Sigmoid colon (tissue), 7 donors: Measurements from ENCODE around the gene YES1. TPM values are rescaled to one million over a fixed set of nuclear protein-coding genes. Genes with fewer than 3 reads are reported as not detected.
"Not testable (repeated sequence)": the region's sequence is repeated elsewhere in the genome, so short reads cannot be mapped to it uniquely, and the experiment has no call there.

Experiments
- DNase-seq: peaks from one replicate; pipeline ENCODE4 v3.0.0-alpha.2; 2019
- H3K27ac ChIP-seq, 4 donors: fragments of 200-600 bp; sonication (generic); one replicate each; pipeline ENCODE4 v1.5.1; 2016 to 2019; ENCODE audit warnings: mild to moderate bottlenecking in 1 of 4
- H3K27me3 ChIP-seq, 3 donors: fragments of 200-600 bp; sonication (generic); one replicate each; pipeline ENCODE4 v1.5.1; 2019; ENCODE audit warnings: mild to moderate bottlenecking in 1 of 3
- H3K36me3 ChIP-seq, 4 donors: fragments of 200-600 bp; sonication (generic); one replicate each; pipeline ENCODE4 v1.5.1; 2016 to 2019
- H3K4me1 ChIP-seq, 4 donors: fragments of 200-600 bp; sonication (generic); one replicate each; pipeline ENCODE4 v1.5.1; 2017 to 2019
- H3K4me3 ChIP-seq, 4 donors: fragments of 200-600 bp; sonication (generic); one replicate each; pipeline ENCODE4 v1.5.1; 2017 to 2019; ENCODE audit warnings: mild to moderate bottlenecking in 2 of 4, moderate library complexity in 1 of 4
- H3K9me3 ChIP-seq, 4 donors: fragments of 200-600 bp in 3 of 4; sonication (generic) in 3 of 4; one replicate each; pipeline versions ENCODE4 v1.5.1 to v1.6.1; 2013 to 2019
- CTCF ChIP-seq, 4 experiments: fragments of 450-650 bp in 3 of 4; fragments of 200-600 bp in 1 of 4; IDR thresholded peaks; one replicate each; pipeline ENCODE4 v1.5.1; 2016 to 2019; ENCODE audit warnings: antibody characterized with exemption in 4 of 4, mild to moderate bottlenecking in 3 of 4, moderate library complexity in 2 of 4
- EP300 ChIP-seq, 4 donors: sonication (generic); formaldehyde crosslinking; IDR thresholded peaks; one replicate each; pipeline ENCODE4 v1.6.1; 2017; ENCODE audit warnings: antibody characterized with exemption in 4 of 4
- POLR2A ChIP-seq, 2 donors: fragments of 450-650 bp; IDR thresholded peaks; one replicate each; pipeline ENCODE4 v1.6.1; 2016; ENCODE audit warnings: antibody characterized with exemption in 2 of 2, mild to moderate bottlenecking in 2 of 2, moderate library complexity in 2 of 2
- POLR2AphosphoS5 ChIP-seq, 4 donors: sonication (generic); formaldehyde crosslinking; IDR thresholded peaks; one replicate each; pipeline ENCODE4 v1.6.1; 2017; ENCODE audit warnings: antibody characterized with exemption in 4 of 4
- WGBS, 2 donors: extraction: QIAGEN DNeasy Blood & Tissue Kit; methylation state at CpG; one replicate each; pipeline ENCODE4 v1.1.7; 2013; 5-methylcytosine and 5-hydroxymethylcytosine counted together
- intact Hi-C: fragments of 100-400 bp; cut with DNase I; formaldehyde crosslinking; loops from one replicate; pipeline ENCODE4 v1.15.1; 2023
- polyA plus RNA-seq, 3 donors: library from polyadenylated mRNA; stranded (reverse); fragments of 200-250 nt; gene quantifications; one replicate each; pipeline ENCODE4 v1.2.3, GENCODE V29; 2013
- total RNA-seq, 4 donors: library from RNA; depleted of rRNA; stranded (reverse); fragments of >200 nt; gene quantifications; one replicate each; pipeline ENCODE4 v1.1.0, GENCODE V29; 2016
- donor health status: healthy with polysubstance abuse.
- donor health status: Bipolar disorder and iron deficiency.
- donor health status: healthy.

YES1 gene
- total and polyA plus RNA-seq, 7 donors = 27.6 to 146 (median 105) TPM

GRCh38 chr18:732371-732770 lies 79.7 kb downstream of the YES1 start:
- H3K27ac ChIP-seq = no peak overlapping the region
- peaks cover 0 to 60% (median 8%) of the 10 kb centered on the region in 4 donors for H3K36me3 ChIP-seq
- TF ChIP-seq CTCF (IDR thresholded peaks at IDR 0.05) (no peak), EP300 (IDR thresholded peaks at IDR 0.05) (no peak), POLR2AphosphoS5 (IDR thresholded peaks at IDR 0.05) (no peak), POLR2A (IDR thresholded peaks at IDR 0.05) (no peak)
- no peaks in the 10 kb centered on the region for H3K27me3 ChIP-seq
- no peaks in the 10 kb centered on the region for H3K4me1 ChIP-seq
- no peaks in the 10 kb centered on the region for H3K9me3 ChIP-seq
- no peak for DNase-seq
- H3K4me3 ChIP-seq = no peak overlapping the region
- intact Hi-C loops = no loop called here
- WGBS, 2 donors = 79 to 94% methylated on average over 3 of the region's 3 CpGs

GRCh38 chr18:731185-731584 lies 80.9 kb downstream of the YES1 start:
- DNase-seq = no peak
- H3K4me3 ChIP-seq = no peak overlapping the region
- TF ChIP-seq CTCF (IDR thresholded peaks at IDR 0.05) (no peak), EP300 (IDR thresholded peaks at IDR 0.05) (no peak), POLR2A (IDR thresholded peaks at IDR 0.05) (no peak), POLR2AphosphoS5 (IDR thresholded peaks at IDR 0.05) (no peak)
- H3K36me3 ChIP-seq = peaks cover 0 to 49% (median 6%) of the 10 kb centered on the region in 4 donors
- no peaks in the 10 kb centered on the region for H3K9me3 ChIP-seq
- no peaks in the 10 kb centered on the region for H3K27me3 ChIP-seq
- intact Hi-C loops = no loop called here
- no peaks in the 10 kb centered on the region for H3K4me1 ChIP-seq
- H3K27ac ChIP-seq = no peak overlapping the region

GRCh38 chr18:730692-731091 lies 81.3 kb downstream of the YES1 start:
- Histone ChIP-seq H3K27me3 (no peaks in the 10 kb centered on the region), H3K4me1 (no peaks in the 10 kb centered on the region), H3K4me3 (no peak overlapping the region), H3K27ac (no peak overlapping the region), H3K36me3 (peaks cover 0 to 44% (median 6%) of the 10 kb centered on the region in 4 donors), H3K9me3 (no peaks in the 10 kb centered on the region)
- no peak for DNase-seq
- intact Hi-C loops = no loop called here
- no peak for TF ChIP-seq CTCF (IDR thresholded peaks at IDR 0.05)
- TF ChIP-seq POLR2AphosphoS5 (IDR thresholded peaks at IDR 0.05) = no peak
- TF ChIP-seq POLR2A (IDR thresholded peaks at IDR 0.05) = no peak
- no peak for TF ChIP-seq EP300 (IDR thresholded peaks at IDR 0.05)

- WGBS, 2 donors = 91 to 95% methylated on average over 5 of the region's 5 CpGs
- DNase-seq, H3K27ac ChIP-seq, H3K4me3 ChIP-seq, intact Hi-C loops, H3K4me1 ChIP-seq, H3K9me3 ChIP-seq, H3K27me3 ChIP-seq: not testable (repeated sequence)
- H3K36me3 ChIP-seq = peaks cover 0 to 38% (median 6%) of the 10 kb centered on the region in 4 donors
Measured at GRCh38 chr18:730120-730519, 81.9 kb downstream of the YES1 start.

- Histone ChIP-seq H3K27ac (no peak overlapping the region), H3K9me3 (no peaks in the 10 kb centered on the region), H3K36me3 (peaks cover 0 to 19% (median 0%) of the 10 kb centered on the region in 4 donors), H3K27me3 (no peaks in the 10 kb centered on the region), H3K4me1 (no peaks in the 10 kb centered on the region), H3K4me3 (no peak overlapping the region)
- intact Hi-C loops = no loop called here
- WGBS, 2 donors = 94 to 95% methylated on average over 9 of the region's 9 CpGs
- DNase-seq = no peak
- TF ChIP-seq EP300 (IDR thresholded peaks at IDR 0.05) (no peak), POLR2A (IDR thresholded peaks at IDR 0.05) (no peak), CTCF (IDR thresholded peaks at IDR 0.05) (no peak), POLR2AphosphoS5 (IDR thresholded peaks at IDR 0.05) (no peak)
Measured at GRCh38 chr18:725646-726045, 86.4 kb downstream of the YES1 start.
